ENCODE data around the gene GNA12. TPM values are rescaled to one million over a fixed set of nuclear protein-coding genes. Genes with fewer than 3 reads are reported as not detected.

GNA12 gene
- total and polyA plus RNA-seq, 2 of the 4 experiments (the other 2 are of a cell fraction): 14.3 to 93.9 TPM

DNA sequence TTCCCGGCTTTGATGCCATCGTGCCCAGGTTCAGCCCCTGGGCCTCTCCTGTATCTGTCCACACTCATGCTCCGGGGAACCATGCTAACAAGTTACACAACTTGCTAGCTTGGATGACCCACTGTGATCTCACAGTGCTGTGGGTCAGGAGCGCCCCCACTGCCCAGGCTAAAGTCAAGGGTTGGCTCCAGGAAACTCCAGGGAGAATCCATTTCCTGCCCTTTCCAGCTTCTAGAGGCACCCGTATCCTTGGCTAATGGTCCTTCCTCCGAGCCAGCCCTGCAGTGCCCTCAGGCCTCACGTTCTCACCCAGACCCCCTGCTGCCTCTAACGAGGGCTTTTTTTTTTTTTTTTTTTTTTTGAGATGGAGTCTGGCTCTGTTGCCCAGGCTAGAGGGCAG, 136.6 kb downstream of the GNA12 start:
- Histone ChIP-seq H3K4me3 (ENCODE audit: insufficient read depth, low read depth, low read length) (no peak overlapping the region), H3K18ac (ENCODE audit: low read depth, low read length) (no peak overlapping the region), H3K79me1 (ENCODE audit: low read depth in 1 of 2, low read length in 2 of 2) (no peaks in the 10 kb centered on the region), H4K8ac (ENCODE audit: low read depth in 2 of 2, low read length in 2 of 2) (no peak overlapping the region), H3K56ac (ENCODE audit: extremely low read depth, insufficient read depth, low read length) (no peak overlapping the region), H4K91ac (ENCODE audit: insufficient read depth, low read depth, low read length) (no peak overlapping the region), H3K36me3 (ENCODE audit: control insufficient read depth, insufficient read depth, low read length) (peaks cover 3% of the 10 kb centered on the region), H2AK9ac (replicated peaks; ENCODE audit: low read depth, low read length, poor library complexity) (no peak overlapping the region), H3K23ac (ENCODE audit: low read depth, low read length) (no peak overlapping the region), H3K9me1 (ENCODE audit: insufficient read depth, low read length) (no peaks in the 10 kb centered on the region), H2BK120ac (ENCODE audit: low read depth, low read length) (no peak overlapping the region), H3K4me1 (ENCODE audit: control insufficient read depth, insufficient read depth, low read length) (no peaks in the 10 kb centered on the region), H3K27ac (ENCODE audit: insufficient read depth, low read length) (no peak overlapping the region), H2AFZ (replicated peaks; ENCODE audit: low read length, poor library complexity) (peak overlapping the region; percentile 6), H4K20me1 (ENCODE audit: insufficient read depth, low read length) (no peaks in the 10 kb centered on the region; the same call in 1 of the 2 replicates), H3K9ac (ENCODE audit: low read depth, low read length) (no peak overlapping the region), H3K27me3 (ENCODE audit: control insufficient read depth, insufficient read depth, low read length) (no peaks in the 10 kb centered on the region), H2BK20ac (ENCODE audit: low read depth, low read length) (no peak overlapping the region), H2BK15ac (ENCODE audit: low read depth, low read length) (no peak overlapping the region), H4K5ac (ENCODE audit: low read depth, low read length) (no peak overlapping the region), H3K9me3 (ENCODE audit: control insufficient read depth, insufficient read depth, low read length) (peaks cover 4% of the 10 kb centered on the region; the same call in 1 of the 2 replicates), H2AK5ac (ENCODE audit: low read depth, low read length) (no peak overlapping the region), H2BK5ac (ENCODE audit: low read depth, low read length, poor library complexity, severe bottlenecking) (no peak overlapping the region), H3K4ac (ENCODE audit: low read depth, low read length) (no peak overlapping the region), H3K14ac (replicated peaks; ENCODE audit: low read depth, low read length) (no peak overlapping the region), H3K4me2 (ENCODE audit: low read depth, low read length) (no peak overlapping the region)
- CTCF ChIA-PET: interaction anchor here (1.0 kb wide), 1 partner anchor 140 kb away, joined by 4 read pairs; no protein-coding TSS in a partner anchor
- TF ChIP-seq RCOR1 (IDR thresholded peaks at IDR 0.05; ENCODE audit: insufficient replicate concordance, low read length) (no peak), RFX5 (IDR thresholded peaks at IDR 0.05; ENCODE audit: low read depth, low read length) (no peak), RAD21 (IDR thresholded peaks at IDR 0.05; ENCODE audit: low read length) (no peak), CTCF (conservative IDR thresholded peaks at IDR 0.05; ENCODE audit: low read depth, low read length) (no peak), FOS (IDR thresholded peaks at IDR 0.05; ENCODE audit: low read depth, low read length) (no peak), MAZ (IDR thresholded peaks at IDR 0.05; ENCODE audit: borderline replicate concordance, low read depth, low read length) (no peak), CHD1 (IDR thresholded peaks at IDR 0.05; ENCODE audit: low read depth, low read length) (no peak), CEBPB (IDR thresholded peaks at IDR 0.05; ENCODE audit: low read depth, low read length) (no peak), MXI1 (IDR thresholded peaks at IDR 0.05; ENCODE audit: borderline replicate concordance, low read depth, low read length) (no peak), BHLHE40 (IDR thresholded peaks at IDR 0.05; ENCODE audit: low read depth, low read length) (no peak), POLR2A (IDR thresholded peaks at IDR 0.05; ENCODE audit: low read depth, low read length) (no peak), NFE2L2 (IDR thresholded peaks at IDR 0.05; ENCODE audit: low read depth, low read length) (no peak), SMC3 (IDR thresholded peaks at IDR 0.05; ENCODE audit: low read depth, low read length) (no peak), MAFK (IDR thresholded peaks at IDR 0.05; ENCODE audit: low read depth, low read length) (no peak), ELK1 (IDR thresholded peaks at IDR 0.05; ENCODE audit: borderline replicate concordance, low read depth, low read length) (no peak)
- TF ChIP-seq, protein P1, sequence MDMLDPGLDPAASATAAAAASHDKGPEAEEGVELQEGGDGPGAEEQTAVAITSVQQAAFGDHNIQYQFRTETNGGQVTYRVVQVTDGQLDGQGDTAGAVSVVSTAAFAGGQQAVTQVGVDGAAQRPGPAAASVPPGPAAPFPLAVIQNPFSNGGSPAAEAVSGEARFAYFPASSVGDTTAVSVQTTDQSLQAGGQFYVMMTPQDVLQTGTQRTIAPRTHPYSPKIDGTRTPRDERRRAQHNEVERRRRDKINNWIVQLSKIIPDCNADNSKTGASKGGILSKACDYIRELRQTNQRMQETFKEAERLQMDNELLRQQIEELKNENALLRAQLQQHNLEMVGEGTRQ (IDR thresholded peaks at IDR 0.05; ENCODE audit: low read depth, low read length): no peak
- DNase-seq (no peak), ATAC-seq (ENCODE audit: low read depth) (no peak)
- intact Hi-C loops (cut with micrococcal nuclease) (no loop called here), dilution Hi-C loops (cut with HindIII; ENCODE audit: low sequenced_read_pairs, unreplicated experiment) (no loop called here), in situ Hi-C loops (cut with MboI; ENCODE audit: low sequenced_read_pairs) (no loop called here)
- POLR2A ChIA-PET (ENCODE audit: unreplicated experiment): no interaction called here
- WGBS, 2 experiments (ENCODE audit: extremely low coverage in 2 of 2, insufficient read length in 1 of 2): 81% methylated on average over 3 of the region's 8 CpGs; no CpG with 5 or more reads in 1 of the 2 experiments
- no TSS peak for BruUV-seq (replicated peaks)

Measured in IMR-90 (cell line).